Activated T-helper 2 cell treated with anti-CD3 and anti-CD28 coated beads, Interferon-gamma antibody, Interleukin-2, Interleukin-4, amounts not matched to agents 10 μg/mL and 5 μg/mL and 100 μg/mL, durations not matched to agents 14 hours and 24 hours and 36 hours (primary cell): ENCODE data around the gene CENPV. TPM values are rescaled to one million over a fixed set of nuclear protein-coding genes. Genes with fewer than 3 reads are reported as not detected.
"Not testable (repeated sequence)": the region's sequence is repeated elsewhere in the genome, so short reads cannot be mapped to it uniquely, and the experiment has no call there.

Experiments
- DNase-seq: peaks from one replicate; pipeline ENCODE4 v3.0.0; 2021; ENCODE audit warnings: low spot score
- H3K27ac Mint-ChIP-seq: one replicate; pipeline ENCODE4 v1.8.0; 2021; ENCODE audit warnings: mixed read lengths
- H3K27me3 Mint-ChIP-seq: one replicate; pipeline ENCODE4 v1.8.0; 2021; ENCODE audit warnings: low read depth, mixed read lengths
- H3K36me3 Mint-ChIP-seq: one replicate; pipeline ENCODE4 v1.8.0; 2021; ENCODE audit warnings: low read depth, mixed read lengths
- H3K4me1 Mint-ChIP-seq: one replicate; pipeline ENCODE4 v1.8.0; 2021; ENCODE audit warnings: low read depth, mixed read lengths
- H3K4me3 Mint-ChIP-seq: one replicate; pipeline ENCODE4 v1.8.0; 2021; ENCODE audit warnings: low read depth, mild to moderate bottlenecking, moderate library complexity, mixed read lengths
- H3K9me3 Mint-ChIP-seq: one replicate; pipeline ENCODE4 v1.8.0; 2021; ENCODE audit warnings: mixed read lengths
- intact Hi-C: fragments of 100-400 bp; cut with micrococcal nuclease; formaldehyde crosslinking; loops from one replicate; pipeline ENCODE4 v1.15.1; 2023
- total RNA-seq: library from RNA; stranded (reverse); gene quantifications from 2 replicates; pipeline ENCODE4 v1.2.3, GENCODE V29; 2022

The CENPV gene
- total RNA-seq, 1 donor from 2014 or later, result 69.9 TPM

DNA sequence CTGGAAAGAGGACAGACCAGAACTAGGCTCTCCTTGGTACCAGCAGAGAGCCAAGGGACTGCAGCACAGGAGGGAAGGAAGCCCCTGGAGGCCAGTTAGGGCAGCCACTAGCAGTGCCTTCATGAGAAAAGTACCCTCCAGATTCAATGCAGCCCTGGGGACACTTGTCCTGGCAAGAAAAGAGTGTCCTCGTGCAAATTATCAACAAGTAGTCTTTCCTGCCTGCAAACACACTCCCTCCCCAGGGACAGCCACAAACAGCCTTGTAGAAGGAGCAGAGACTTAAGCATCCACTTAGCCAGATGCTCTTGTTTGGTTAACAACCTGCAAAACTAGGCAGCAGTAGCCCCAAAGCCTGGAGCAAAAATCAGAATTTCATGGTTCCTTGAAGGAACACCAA lies 24.3 kb downstream of the CENPV start:
- H3K27ac Mint-ChIP-seq, result no peak overlapping the region
- intact Hi-C loops, result no loop called here
- H3K36me3 Mint-ChIP-seq, result peaks cover 4% of the 10 kb centered on the region
- no peaks in the 10 kb centered on the region for H3K4me1 Mint-ChIP-seq
- no peak for DNase-seq
- no peaks in the 10 kb centered on the region for H3K9me3 Mint-ChIP-seq
- no peak overlapping the region for H3K4me3 Mint-ChIP-seq
- no peaks in the 10 kb centered on the region for H3K27me3 Mint-ChIP-seq

DNA sequence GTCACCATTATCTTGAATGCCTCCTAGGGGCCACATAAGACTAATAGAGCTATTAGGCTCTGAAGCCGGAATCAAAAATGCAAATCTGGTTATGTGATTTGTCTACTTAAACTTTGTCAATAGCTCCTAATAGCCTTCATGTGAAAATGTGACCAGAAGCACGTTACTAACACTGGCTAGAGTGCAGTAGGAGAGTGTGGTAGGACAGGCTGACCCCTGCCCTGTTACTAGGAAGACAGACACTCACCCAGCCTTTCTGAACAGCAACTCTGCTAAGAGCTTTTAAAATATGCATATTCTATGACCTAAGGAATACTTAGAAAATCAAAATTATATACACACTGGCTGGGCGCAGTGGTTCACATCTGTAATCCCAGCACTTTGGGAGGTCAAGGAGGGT lies 26.3 kb downstream of the CENPV start:
- no peaks in the 10 kb centered on the region for H3K27me3 Mint-ChIP-seq
- no peaks in the 10 kb centered on the region for H3K9me3 Mint-ChIP-seq
- H3K36me3 Mint-ChIP-seq, result peaks cover 7% of the 10 kb centered on the region
- no peak overlapping the region for H3K27ac Mint-ChIP-seq
- intact Hi-C loops, result no loop called here
- no peak overlapping the region for H3K4me3 Mint-ChIP-seq
- DNase-seq, result no peak
- H3K4me1 Mint-ChIP-seq, result no peaks in the 10 kb centered on the region

GRCh38 chr17:16325964-16326363 lies 27.3 kb downstream of the CENPV start:
- Mint-ChIP-seq H3K36me3 (peaks cover 7% of the 10 kb centered on the region), H3K4me1 (no peaks in the 10 kb centered on the region), H3K27ac (no peak overlapping the region), H3K27me3 (no peaks in the 10 kb centered on the region), H3K4me3 (no peak overlapping the region), H3K9me3 (no peaks in the 10 kb centered on the region)
- no peak for DNase-seq
- intact Hi-C loops, result no loop called here

DNA sequence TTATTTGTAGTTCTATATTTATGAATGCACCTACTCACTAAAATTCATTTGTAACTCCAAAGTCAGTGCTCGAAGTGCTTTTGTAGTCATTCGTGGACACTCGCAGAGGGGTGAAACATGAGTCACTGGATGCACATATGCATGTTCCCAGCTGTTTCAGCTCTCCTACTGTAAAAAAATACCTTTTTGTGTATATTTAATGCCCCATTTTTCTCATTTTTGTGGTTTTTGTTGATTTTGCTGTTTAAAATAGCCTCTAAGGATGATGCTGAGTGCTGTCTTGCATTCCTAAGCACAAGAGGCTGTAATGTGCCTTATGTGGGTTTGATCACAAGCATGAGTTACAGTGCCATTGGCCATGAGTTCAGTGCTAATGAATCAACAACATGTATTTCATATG lies 30.6 kb downstream of the CENPV start:
- Mint-ChIP-seq H3K4me3 (no peak overlapping the region), H3K27ac (no peak overlapping the region), H3K36me3 (peaks cover 9% of the 10 kb centered on the region), H3K27me3 (no peaks in the 10 kb centered on the region), H3K4me1 (no peaks in the 10 kb centered on the region), H3K9me3 (no peaks in the 10 kb centered on the region)
- DNase-seq, result no peak
- intact Hi-C loops, result no loop called here

DNA sequence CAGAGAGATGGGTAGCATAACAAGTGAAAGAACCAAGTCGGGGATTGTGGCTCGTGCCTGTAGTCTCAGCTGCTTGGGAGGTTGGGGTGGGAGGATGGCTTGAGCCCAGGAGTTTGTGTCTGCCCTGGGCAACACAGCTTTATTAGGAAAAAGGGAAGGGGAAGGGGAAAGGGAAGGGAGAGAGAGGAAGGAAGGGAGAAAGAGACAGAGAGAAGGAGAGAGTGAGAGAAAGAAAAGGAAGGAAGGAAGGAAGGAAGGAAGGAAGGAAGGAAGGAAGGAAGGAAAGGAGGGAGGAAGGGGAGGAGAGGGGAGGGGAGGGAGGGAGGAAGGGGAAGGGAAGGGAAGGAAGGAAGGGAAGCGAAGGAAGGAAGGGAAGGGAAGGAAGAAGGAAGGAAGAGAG lies 33.3 kb downstream of the CENPV start:
- Mint-ChIP-seq H3K9me3 (no peaks in the 10 kb centered on the region), H3K27ac (no peak overlapping the region), H3K27me3 (no peaks in the 10 kb centered on the region), H3K36me3 (peaks cover 13% of the 10 kb centered on the region), H3K4me1 (no peaks in the 10 kb centered on the region), H3K4me3 (no peak overlapping the region)
- DNase-seq, result no peak
- intact Hi-C loops, result no loop called here

DNA sequence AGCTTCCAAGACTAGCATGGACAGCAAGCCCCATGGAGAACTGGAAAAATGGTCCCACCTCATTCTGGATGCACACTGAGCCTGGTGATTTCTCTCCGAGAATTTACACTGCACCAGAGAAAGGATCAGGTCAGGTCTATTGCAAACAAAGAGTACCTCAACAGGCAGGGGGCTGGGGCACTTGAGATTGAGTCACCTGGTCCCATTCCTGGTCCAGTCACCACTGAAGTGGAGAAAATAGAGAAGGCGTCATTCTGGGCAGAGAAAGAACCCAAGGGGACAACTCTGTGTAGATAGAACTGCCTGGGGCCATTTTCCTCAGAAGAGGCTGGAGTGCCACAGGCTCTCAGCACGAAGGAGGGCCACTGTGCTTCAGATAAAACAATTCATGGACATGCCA lies 38.4 kb downstream of the CENPV start:
- DNase-seq, result no peak
- H3K36me3 Mint-ChIP-seq, result peaks cover 15% of the 10 kb centered on the region
- no peak overlapping the region for H3K27ac Mint-ChIP-seq
- intact Hi-C loops, result no loop called here
- H3K4me3 Mint-ChIP-seq, result no peak overlapping the region
- H3K9me3 Mint-ChIP-seq, result no peaks in the 10 kb centered on the region
- H3K4me1 Mint-ChIP-seq, result peaks cover 5% of the 10 kb centered on the region
- H3K27me3 Mint-ChIP-seq, result no peaks in the 10 kb centered on the region

DNA sequence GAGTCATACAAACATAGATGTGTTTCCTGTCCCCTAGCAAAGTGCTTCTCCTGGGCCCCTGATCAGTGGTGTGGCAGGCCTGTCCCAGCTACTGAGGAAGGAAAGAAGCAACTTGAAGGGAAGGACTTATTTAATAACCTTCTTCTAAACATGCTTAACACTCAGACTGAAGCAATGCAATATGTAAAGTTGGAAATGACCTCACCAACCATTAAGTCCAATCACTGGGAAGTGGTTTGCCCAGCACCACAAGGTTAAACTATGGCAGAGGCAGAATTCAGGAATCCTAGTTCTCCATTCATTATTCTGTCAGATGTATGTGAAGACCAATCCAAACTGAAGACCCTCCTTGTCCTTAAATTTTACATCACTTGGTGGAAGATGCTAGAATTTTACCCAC lies 39.1 kb downstream of the CENPV start:
- Mint-ChIP-seq H3K36me3 (peaks cover 15% of the 10 kb centered on the region), H3K9me3 (no peaks in the 10 kb centered on the region), H3K4me1 (peaks cover 5% of the 10 kb centered on the region), H3K27ac (no peak overlapping the region), H3K4me3 (no peak overlapping the region), H3K27me3 (no peaks in the 10 kb centered on the region)
- intact Hi-C loops, result no loop called here
- DNase-seq, result no peak

DNA sequence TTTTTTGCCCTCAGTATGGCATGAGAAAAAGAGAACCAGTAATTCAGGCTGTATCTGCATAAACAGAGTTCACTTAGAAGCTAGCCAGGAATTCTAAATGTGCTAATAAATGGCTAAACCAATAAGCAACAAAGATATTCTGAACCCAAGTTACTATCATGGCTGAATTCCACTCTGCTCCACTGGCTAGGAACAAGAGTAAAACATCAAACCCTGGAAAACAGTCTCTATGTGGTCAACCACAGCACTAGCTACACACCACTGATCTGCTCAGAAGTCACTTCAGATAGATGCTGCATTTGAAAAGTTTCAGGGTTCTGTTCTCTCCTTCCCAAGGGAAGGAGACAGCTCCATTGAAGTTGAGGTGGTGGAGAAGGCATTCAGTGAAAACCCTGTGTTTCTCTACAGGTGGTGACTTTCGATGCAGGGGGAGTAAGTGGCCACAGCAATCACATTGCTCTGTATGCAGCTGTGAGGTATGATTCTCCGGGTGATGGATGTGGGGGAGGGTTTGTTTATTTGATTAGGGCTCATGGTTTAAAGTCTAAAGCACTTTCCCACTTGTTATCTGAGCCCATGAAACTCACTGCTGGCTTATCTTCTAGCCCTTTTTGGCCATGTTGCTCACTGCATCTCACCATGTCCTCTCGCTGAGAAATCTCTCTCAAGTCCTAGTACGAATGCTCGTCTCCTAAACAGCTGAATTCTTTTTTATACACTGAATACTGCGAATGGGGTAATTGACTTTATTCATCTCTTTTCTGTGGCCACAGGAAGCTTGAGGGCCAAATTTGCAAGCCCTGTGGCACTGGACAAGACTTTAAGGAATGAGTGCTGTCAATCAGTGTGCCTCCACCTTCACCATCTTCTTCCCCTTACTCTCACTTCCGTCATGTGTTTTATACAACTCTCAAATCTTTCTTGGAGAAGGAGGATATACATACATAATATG lies 39.9 kb downstream of the CENPV start:
- Mint-ChIP-seq H3K27ac (no peak overlapping the region), H3K27me3 (no peaks in the 10 kb centered on the region), H3K4me1 (peaks cover 5% of the 10 kb centered on the region), H3K9me3 (no peaks in the 10 kb centered on the region), H3K4me3 (no peak overlapping the region), H3K36me3 (peaks cover 15% of the 10 kb centered on the region)
- DNase-seq, result no peak
- intact Hi-C loops, result no loop called here

- DNase-seq, H3K9me3 Mint-ChIP-seq, H3K27ac Mint-ChIP-seq, H3K4me3 Mint-ChIP-seq, H3K27me3 Mint-ChIP-seq, intact Hi-C loops, H3K4me1 Mint-ChIP-seq: not testable (repeated sequence)
- H3K36me3 Mint-ChIP-seq, result peaks cover 14% of the 10 kb centered on the region
These were observed 41.2 kb downstream of the CENPV start for GRCh38 chr17:16312061-16312460.

DNA sequence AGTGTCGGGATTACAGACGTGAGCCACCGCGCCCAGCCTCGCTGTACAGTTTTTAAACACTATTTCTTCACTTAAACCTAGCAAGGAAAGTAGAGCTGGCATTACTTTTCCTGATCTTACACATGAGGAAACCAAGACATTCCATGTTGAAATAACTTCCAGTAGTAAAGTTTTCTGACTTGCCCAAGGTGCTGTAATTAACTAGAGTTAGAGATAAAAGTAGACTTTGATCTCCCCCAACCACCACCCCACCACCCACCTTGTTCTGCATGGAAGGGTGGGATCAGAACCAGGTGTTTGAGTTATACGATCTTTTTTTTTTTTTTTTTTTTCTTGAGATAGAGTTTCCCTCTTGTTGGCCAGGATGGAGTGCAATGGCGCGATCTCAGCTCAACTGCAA lies 47.1 kb downstream of the CENPV start:
- intact Hi-C loops, result no loop called here
- Mint-ChIP-seq H3K27ac (no peak overlapping the region), H3K36me3 (peaks cover 14% of the 10 kb centered on the region), H3K27me3 (no peaks in the 10 kb centered on the region), H3K9me3 (no peaks in the 10 kb centered on the region), H3K4me1 (peaks cover 3% of the 10 kb centered on the region), H3K4me3 (no peak overlapping the region)
- DNase-seq, result no peak

DNA sequence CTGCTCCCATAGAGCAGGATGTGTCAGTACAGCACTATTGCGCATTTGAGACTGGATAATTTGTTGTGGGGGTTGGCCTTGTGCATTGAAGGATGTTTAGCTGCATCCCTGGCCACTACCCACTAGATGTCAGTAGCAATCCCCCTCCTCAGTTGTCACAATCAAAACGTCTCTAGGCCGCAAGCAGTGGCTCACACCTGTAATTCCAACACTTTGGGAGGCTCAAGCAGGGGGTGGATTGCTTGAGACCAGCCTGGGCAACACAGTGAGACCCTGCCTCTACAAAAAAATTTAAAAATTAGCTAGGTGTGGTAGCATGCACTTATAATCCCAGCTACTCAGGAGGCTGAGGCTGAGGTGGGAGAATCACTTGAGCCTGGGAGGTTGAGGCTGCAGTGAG lies 48.4 kb downstream of the CENPV start:
- H3K4me1 Mint-ChIP-seq, result peaks cover 1% of the 10 kb centered on the region
- H3K27me3 Mint-ChIP-seq, result no peaks in the 10 kb centered on the region
- no peak overlapping the region for H3K4me3 Mint-ChIP-seq
- no peaks in the 10 kb centered on the region for H3K9me3 Mint-ChIP-seq
- no peak overlapping the region for H3K27ac Mint-ChIP-seq
- no peak for DNase-seq
- intact Hi-C loops, result no loop called here
- H3K36me3 Mint-ChIP-seq, result peaks cover 12% of the 10 kb centered on the region

DNA sequence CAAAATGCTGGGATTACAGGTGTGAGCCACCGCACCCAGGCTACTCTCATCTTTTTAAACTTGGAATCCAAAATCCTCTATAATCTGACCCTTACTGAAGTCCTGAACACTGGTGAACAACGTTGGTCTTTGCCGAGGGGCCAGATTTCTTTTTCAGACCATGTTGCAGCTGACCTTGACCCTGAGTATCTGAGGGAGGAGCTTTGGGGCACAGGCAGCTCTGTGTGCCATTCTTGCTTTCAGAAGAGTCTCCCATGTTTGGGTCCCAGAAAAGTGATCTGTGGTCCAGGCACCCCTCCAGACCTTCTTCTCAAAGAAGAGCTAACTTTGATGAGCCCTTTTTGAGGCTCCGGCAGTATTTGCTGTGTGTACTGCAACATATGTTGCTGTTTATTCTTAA lies 50.4 kb downstream of the CENPV start:
- no peaks in the 10 kb centered on the region for H3K27me3 Mint-ChIP-seq
- H3K4me1 Mint-ChIP-seq, result peaks cover 1% of the 10 kb centered on the region
- H3K27ac Mint-ChIP-seq, result no peak overlapping the region
- intact Hi-C loops, result no loop called here
- no peak for DNase-seq
- no peaks in the 10 kb centered on the region for H3K9me3 Mint-ChIP-seq
- peaks cover 12% of the 10 kb centered on the region for H3K36me3 Mint-ChIP-seq
- H3K4me3 Mint-ChIP-seq, result no peak overlapping the region

GRCh38 chr17:16301963-16302855 lies 51.1 kb downstream of the CENPV start:
- H3K27me3 Mint-ChIP-seq, result no peaks in the 10 kb centered on the region
- intact Hi-C loops, result no loop called here
- peaks cover 1% of the 10 kb centered on the region for H3K4me1 Mint-ChIP-seq
- no peak for DNase-seq
- no peaks in the 10 kb centered on the region for H3K9me3 Mint-ChIP-seq
- peak overlapping the region; percentile 79 for H3K27ac Mint-ChIP-seq
- peaks cover 8% of the 10 kb centered on the region for H3K36me3 Mint-ChIP-seq
- H3K4me3 Mint-ChIP-seq, result no peak overlapping the region
